Measurements from ENCODE around the gene LIMA1. TPM values are rescaled to one million over a fixed set of nuclear protein-coding genes. Genes with fewer than 3 reads are reported as not detected.

Gene LIMA1
- total RNA-seq, 6 donors from 2014 or later, result 55.2 to 126 (median 68.8) TPM

DNA sequence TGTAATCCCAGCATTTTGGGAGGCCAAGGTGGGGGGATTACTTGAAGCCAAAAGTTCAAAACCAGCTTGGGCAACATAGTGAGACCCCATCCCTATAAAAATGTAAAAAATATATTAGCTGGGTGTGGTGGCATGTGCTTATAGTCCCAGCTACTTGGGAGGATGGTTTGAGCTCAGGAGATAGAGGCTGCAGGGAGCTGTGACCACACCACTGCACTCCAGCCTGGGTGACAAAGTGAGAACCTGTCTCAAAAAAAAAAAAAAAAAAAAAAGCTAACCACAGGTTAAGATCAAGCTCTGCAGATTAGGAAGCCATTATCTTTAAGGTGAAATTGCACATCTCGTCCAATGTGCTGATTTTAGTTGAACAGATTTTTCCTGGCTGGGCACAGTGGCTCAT, 92.5 kb downstream of the LIMA1 start:
- DNase-seq, result no peak
- Histone ChIP-seq H3K4me3 (no peak overlapping the region), H3K36me3 (peaks cover 0 to 52% (median 15%) of the 10 kb centered on the region in 4 donors), H3K27me3 (no peaks in the 10 kb centered on the region), H3K4me1 (peaks cover 12 to 23% (median 16%) of the 10 kb centered on the region in 4 donors), H3K27ac (no peak overlapping the region), H3K9me3 (no peaks in the 10 kb centered on the region)
- no peak for ATAC-seq (ENCODE audit: low FRiP score in 2 of 2)
- 90 to 94% methylated on average over 1 of the region's 1 CpG for WGBS, 2 donors
- no peak for TF ChIP-seq POLR2A (IDR thresholded peaks at IDR 0.05)
- TF ChIP-seq, protein P1, sequence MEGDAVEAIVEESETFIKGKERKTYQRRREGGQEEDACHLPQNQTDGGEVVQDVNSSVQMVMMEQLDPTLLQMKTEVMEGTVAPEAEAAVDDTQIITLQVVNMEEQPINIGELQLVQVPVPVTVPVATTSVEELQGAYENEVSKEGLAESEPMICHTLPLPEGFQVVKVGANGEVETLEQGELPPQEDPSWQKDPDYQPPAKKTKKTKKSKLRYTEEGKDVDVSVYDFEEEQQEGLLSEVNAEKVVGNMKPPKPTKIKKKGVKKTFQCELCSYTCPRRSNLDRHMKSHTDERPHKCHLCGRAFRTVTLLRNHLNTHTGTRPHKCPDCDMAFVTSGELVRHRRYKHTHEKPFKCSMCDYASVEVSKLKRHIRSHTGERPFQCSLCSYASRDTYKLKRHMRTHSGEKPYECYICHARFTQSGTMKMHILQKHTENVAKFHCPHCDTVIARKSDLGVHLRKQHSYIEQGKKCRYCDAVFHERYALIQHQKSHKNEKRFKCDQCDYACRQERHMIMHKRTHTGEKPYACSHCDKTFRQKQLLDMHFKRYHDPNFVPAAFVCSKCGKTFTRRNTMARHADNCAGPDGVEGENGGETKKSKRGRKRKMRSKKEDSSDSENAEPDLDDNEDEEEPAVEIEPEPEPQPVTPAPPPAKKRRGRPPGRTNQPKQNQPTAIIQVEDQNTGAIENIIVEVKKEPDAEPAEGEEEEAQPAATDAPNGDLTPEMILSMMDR (IDR thresholded peaks at IDR 0.05), result no peak
- TF ChIP-seq POLR2AphosphoS5 (IDR thresholded peaks at IDR 0.05), result no peak
- no peak for TF ChIP-seq EP300 (IDR thresholded peaks at IDR 0.05)

DNA sequence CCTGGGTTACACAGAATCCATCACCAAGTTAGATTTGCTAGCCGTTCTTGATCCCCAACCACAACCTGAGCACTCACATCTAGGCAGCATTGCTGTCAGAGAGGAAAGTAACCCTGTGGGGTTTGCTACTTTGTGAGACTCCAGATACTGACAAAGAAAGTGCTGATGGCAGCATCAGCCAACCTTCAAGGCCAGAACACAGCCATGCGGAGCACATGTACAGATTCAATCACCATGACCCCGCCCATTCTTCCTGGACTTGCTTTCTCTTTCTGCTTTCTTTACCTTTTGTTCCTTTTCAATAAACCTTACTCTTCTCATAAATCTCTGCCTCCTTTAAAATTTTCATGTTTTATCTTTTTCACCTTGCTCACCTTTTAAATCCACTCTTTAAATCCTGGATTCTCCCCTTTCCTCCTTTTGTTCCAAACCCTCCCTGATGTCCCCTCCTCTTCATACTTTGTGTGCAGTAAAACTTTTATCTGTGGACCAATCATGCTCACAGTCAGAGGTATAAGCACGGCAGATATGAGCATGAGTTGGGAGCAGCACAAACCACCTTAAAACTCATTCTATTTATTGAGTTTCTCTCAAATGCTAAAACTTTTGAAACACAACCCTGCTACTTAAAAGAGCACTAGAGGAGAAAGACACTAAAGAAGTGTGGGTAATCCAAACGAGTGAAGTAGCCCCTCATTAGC, 94.3 kb downstream of the LIMA1 start:
- DNase-seq, result no peak
- no peak for ATAC-seq (ENCODE audit: low FRiP score in 2 of 2)
- Histone ChIP-seq H3K4me3 (no peak overlapping the region), H3K9me3 (no peaks in the 10 kb centered on the region), H3K27ac (peak overlapping the region in 3 of 4 donors; percentile 12 to 60 (median 52)), H3K4me1 (peaks cover 15 to 25% (median 22%) of the 10 kb centered on the region in 4 donors), H3K27me3 (no peaks in the 10 kb centered on the region), H3K36me3 (peaks cover 0 to 36% (median 10%) of the 10 kb centered on the region in 4 donors)
- WGBS, 2 donors, result 79 to 88% methylated on average over 5 of the region's 5 CpGs
- TF ChIP-seq POLR2A (IDR thresholded peaks at IDR 0.05) (no peak), EP300 (IDR thresholded peaks at IDR 0.05) (no peak), POLR2AphosphoS5 (IDR thresholded peaks at IDR 0.05) (no peak)
- TF ChIP-seq, protein P1 (IDR thresholded peaks at IDR 0.05), result no peak

DNA sequence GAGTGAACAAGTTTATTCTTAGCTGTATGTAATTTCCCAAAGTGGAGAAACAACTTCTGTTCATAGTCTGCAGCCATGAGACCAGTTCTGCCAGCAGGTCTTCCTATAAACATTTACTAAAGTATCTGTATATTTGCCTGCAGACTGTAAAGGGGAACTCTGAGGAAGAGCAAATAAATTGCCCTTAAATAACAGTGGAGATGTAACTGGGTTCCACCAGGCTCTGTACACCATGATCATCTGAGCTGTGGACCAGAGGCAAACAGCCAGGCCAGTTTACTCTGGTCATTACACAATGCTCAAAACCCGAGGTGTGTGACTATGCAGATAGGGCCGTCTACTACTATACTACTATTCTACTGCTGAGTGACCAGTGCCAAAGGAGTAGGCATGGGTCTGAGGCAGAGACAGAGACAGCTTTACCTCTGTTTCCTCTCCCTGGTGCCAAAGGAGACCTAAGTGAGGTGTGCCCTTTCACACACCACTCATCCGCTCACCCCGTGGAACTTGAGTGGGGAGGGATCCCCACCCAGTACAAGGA, 95.0 kb downstream of the LIMA1 start:
- H3K27ac ChIP-seq, result peak overlapping the region in 3 of 4 donors; percentile 12 to 60 (median 52)
- ATAC-seq (ENCODE audit: low FRiP score in 2 of 2) (peak in 1 of 2 donors; percentile 46), DNase-seq (no peak)
- H3K9me3 ChIP-seq, result no peaks in the 10 kb centered on the region
- no peak overlapping the region for H3K4me3 ChIP-seq
- no peaks in the 10 kb centered on the region for H3K27me3 ChIP-seq
- WGBS, 2 donors, result 57 to 63% methylated on average over 3 to 4 of the region's 4 CpGs
- peaks cover 15 to 25% (median 22%) of the 10 kb centered on the region in 4 donors for H3K4me1 ChIP-seq
- no peak for TF ChIP-seq EP300 (IDR thresholded peaks at IDR 0.05)
- no peak for TF ChIP-seq POLR2AphosphoS5 (IDR thresholded peaks at IDR 0.05)
- TF ChIP-seq, protein P1 (IDR thresholded peaks at IDR 0.05), result no peak
- peaks cover 0 to 32% (median 10%) of the 10 kb centered on the region in 4 donors for H3K36me3 ChIP-seq

DNA sequence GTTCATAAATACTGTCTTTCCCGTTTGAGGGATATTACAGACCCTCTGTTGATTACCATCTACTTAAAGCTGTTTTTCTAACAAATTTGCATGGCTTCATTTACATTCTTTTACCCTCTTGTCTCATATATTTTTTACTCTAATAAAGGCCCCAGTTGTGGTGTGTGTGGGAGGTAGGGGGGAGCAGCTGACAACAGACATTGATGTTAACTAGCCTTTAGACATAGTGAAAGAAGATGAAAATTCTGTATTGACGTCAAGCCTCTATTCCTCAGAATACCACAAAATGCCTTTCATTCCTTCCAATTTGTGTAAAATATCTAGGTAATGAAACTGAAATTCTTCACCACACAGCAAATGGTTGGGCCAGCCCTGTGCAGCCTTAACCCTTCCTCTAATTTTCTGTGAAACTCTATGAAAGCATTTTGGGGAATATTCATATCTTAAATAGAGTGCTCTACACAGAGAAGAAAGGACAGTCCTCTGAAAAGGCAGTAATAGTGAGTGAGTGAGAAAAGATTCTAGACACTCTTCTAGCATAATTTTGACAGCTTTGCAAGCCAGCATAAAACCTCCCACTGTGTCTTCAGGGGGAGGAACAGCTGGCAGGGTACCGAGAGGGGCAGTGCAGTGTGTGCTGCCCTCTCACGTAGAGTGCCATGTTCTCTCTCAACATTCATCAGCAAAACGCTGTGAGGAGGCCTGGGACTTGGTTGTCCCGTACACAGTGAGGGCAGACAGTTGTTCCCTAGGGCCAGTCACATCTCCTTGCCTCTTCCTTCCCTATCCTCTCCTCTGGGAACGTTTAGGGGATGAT, 96.0 kb downstream of the LIMA1 start:
- Histone ChIP-seq H3K4me3 (no peak overlapping the region), H3K27me3 (no peaks in the 10 kb centered on the region), H3K27ac (peak overlapping the region in 3 of 4 donors; percentile 52 to 60 (median 57)), H3K36me3 (peaks cover 0 to 24% (median 7%) of the 10 kb centered on the region in 4 donors), H3K9me3 (no peaks in the 10 kb centered on the region), H3K4me1 (peaks cover 15 to 25% (median 22%) of the 10 kb centered on the region in 4 donors)
- DNase-seq, result no peak
- 58 to 76% methylated on average over 4 to 7 of the region's 7 CpGs for WGBS, 2 donors
- TF ChIP-seq POLR2AphosphoS5 (IDR thresholded peaks at IDR 0.05), result no peak
- TF ChIP-seq POLR2A (IDR thresholded peaks at IDR 0.05), result no peak
- no peak for TF ChIP-seq EP300 (IDR thresholded peaks at IDR 0.05)
- TF ChIP-seq, protein P1 (IDR thresholded peaks at IDR 0.05), result no peak
- ATAC-seq (ENCODE audit: low FRiP score in 2 of 2), result peak in 1 of 2 donors; percentile 58
